ENCODE results near the gene ZNF700. TPM values are rescaled to one million over a fixed set of nuclear protein-coding genes. Genes with fewer than 3 reads are reported as not detected.
"Not testable (repeated sequence)": the region's sequence is repeated elsewhere in the genome, so short reads cannot be mapped to it uniquely, and the experiment has no call there.

Gene ZNF700
- total RNA-seq, 4 donors from 2014 or later, result 10.0 to 34.0 (median 14.9) TPM

GRCh38 chr19:11944656-11945055 lies 19.7 kb downstream of the ZNF700 start:
- no peak for TF ChIP-seq CTCF (IDR thresholded peaks at IDR 0.05)
- TF ChIP-seq EP300 (IDR thresholded peaks at IDR 0.05), result no peak
- no peak for TF ChIP-seq POLR2AphosphoS5 (IDR thresholded peaks at IDR 0.05)
- TF ChIP-seq POLR2A (IDR thresholded peaks at IDR 0.05), result no peak
- no peak for DNase-seq (ENCODE audit: low spot score in 2 of 2)
- peaks cover 73% of the 10 kb centered on the region for H3K9me3 ChIP-seq
- WGBS, result 95% methylated on average over 2 of the region's 4 CpGs
- H3K36me3 ChIP-seq, result peaks cover 87% of the 10 kb centered on the region
- no peaks in the 10 kb centered on the region for H3K27me3 ChIP-seq
- no peak overlapping the region for H3K27ac ChIP-seq
- no peak overlapping the region for H3K4me3 ChIP-seq
- H3K4me1 ChIP-seq, result no peaks in the 10 kb centered on the region

- H3K36me3 ChIP-seq, result peaks cover 68% of the 10 kb centered on the region
- DNase-seq (ENCODE audit: low spot score in 2 of 2), result no peak
- TF ChIP-seq POLR2AphosphoS5 (IDR thresholded peaks at IDR 0.05), result no peak
- TF ChIP-seq POLR2A (IDR thresholded peaks at IDR 0.05), result no peak
- TF ChIP-seq EP300 (IDR thresholded peaks at IDR 0.05), result no peak
- no peak for TF ChIP-seq CTCF (IDR thresholded peaks at IDR 0.05)
- peaks cover 75% of the 10 kb centered on the region for H3K9me3 ChIP-seq
- no peak overlapping the region for H3K27ac ChIP-seq
- 98% methylated on average over 3 of the region's 3 CpGs for WGBS
- no peaks in the 10 kb centered on the region for H3K27me3 ChIP-seq
- H3K4me1 ChIP-seq, result no peaks in the 10 kb centered on the region
- H3K4me3 ChIP-seq, result no peak overlapping the region
These were observed 23.7 kb downstream of the ZNF700 start for GRCh38 chr19:11948646-11949045.

DNA sequence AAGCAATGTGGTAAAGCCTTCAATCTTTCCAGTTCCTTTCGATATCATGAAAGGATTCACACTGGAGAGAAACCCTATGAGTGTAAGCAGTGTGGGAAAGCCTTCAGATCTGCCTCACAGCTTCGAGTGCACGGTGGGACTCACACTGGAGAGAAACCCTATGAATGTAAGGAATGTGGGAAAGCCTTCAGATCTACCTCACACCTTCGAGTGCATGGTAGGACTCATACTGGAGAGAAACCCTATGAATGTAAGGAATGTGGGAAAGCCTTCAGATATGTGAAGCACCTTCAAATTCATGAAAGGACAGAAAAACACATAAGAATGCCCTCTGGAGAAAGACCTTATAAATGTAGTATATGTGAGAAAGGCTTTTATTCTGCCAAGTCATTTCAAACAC lies 24.3 kb downstream of the ZNF700 start:
- 98% methylated on average over 4 of the region's 4 CpGs for WGBS
- Histone ChIP-seq H3K27me3 (no peaks in the 10 kb centered on the region), H3K36me3 (peaks cover 64% of the 10 kb centered on the region), H3K4me3 (no peak overlapping the region), H3K27ac (no peak overlapping the region), H3K4me1 (no peaks in the 10 kb centered on the region), H3K9me3 (peaks cover 72% of the 10 kb centered on the region)
- TF ChIP-seq EP300 (IDR thresholded peaks at IDR 0.05), result no peak
- no peak for TF ChIP-seq CTCF (IDR thresholded peaks at IDR 0.05)
- TF ChIP-seq POLR2A (IDR thresholded peaks at IDR 0.05), result no peak
- no peak for TF ChIP-seq POLR2AphosphoS5 (IDR thresholded peaks at IDR 0.05)
- DNase-seq (ENCODE audit: low spot score in 2 of 2), result no peak

DNA sequence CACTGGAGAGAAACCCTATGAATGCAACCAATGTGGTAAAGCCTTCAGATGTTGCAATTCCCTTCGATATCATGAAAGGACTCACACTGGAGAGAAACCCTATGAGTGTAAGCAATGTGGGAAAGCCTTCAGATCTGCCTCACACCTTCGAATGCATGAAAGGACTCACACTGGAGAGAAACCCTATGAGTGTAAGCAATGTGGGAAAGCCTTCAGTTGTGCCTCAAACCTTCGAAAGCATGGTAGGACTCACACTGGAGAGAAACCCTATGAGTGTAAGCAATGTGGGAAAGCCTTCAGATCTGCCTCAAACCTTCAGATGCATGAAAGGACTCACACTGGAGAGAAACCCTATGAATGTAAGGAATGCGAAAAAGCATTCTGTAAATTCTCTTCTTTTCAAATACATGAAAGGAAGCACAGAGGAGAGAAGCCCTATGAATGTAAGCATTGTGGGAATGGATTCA lies 24.7 kb downstream of the ZNF700 start:
- H3K36me3 ChIP-seq, result peaks cover 60% of the 10 kb centered on the region
- peaks cover 69% of the 10 kb centered on the region for H3K9me3 ChIP-seq
- not testable (repeated sequence) for H3K27me3 ChIP-seq; H3K4me3 ChIP-seq; H3K4me1 ChIP-seq; DNase-seq (ENCODE audit: low spot score in 2 of 2); H3K27ac ChIP-seq
- WGBS, result 96% methylated on average over 4 of the region's 4 CpGs

DNA sequence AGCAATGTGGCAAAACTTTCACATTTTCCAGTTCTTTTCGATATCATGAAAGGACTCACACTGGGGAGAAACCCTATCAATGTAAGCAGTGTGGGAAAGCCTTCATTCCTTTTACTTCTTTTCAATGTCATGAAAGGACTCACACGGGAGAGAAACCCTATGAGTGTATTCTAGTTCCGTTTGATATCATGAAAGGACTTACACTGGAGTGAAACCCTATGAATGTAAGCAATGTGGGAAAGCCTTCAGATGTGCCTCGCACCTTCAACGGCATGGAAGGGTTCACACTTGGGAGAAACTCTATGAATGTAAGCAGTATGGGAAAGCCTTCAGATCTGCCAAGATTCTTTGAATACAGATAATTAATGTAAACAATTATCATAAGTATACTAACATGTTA lies 25.4 kb downstream of the ZNF700 start:
- WGBS, result 95% methylated on average over 5 of the region's 5 CpGs
- TF ChIP-seq POLR2AphosphoS5 (IDR thresholded peaks at IDR 0.05), result no peak
- no peak for TF ChIP-seq CTCF (IDR thresholded peaks at IDR 0.05)
- TF ChIP-seq POLR2A (IDR thresholded peaks at IDR 0.05), result no peak
- TF ChIP-seq EP300 (IDR thresholded peaks at IDR 0.05), result no peak
- DNase-seq (ENCODE audit: low spot score in 2 of 2), result no peak
- Histone ChIP-seq H3K27me3 (no peaks in the 10 kb centered on the region), H3K4me1 (no peaks in the 10 kb centered on the region), H3K36me3 (peaks cover 54% of the 10 kb centered on the region), H3K4me3 (no peak overlapping the region), H3K9me3 (peaks cover 67% of the 10 kb centered on the region), H3K27ac (no peak overlapping the region)
